Mucosa of descending colon (tissue), 3 donors: ENCODE measurements around the gene SH2D1B. TPM values are rescaled to one million over a fixed set of nuclear protein-coding genes. Genes with fewer than 3 reads are reported as not detected.
A peak's percentile ranks its signal among the peaks of the same experiment; 100 is the strongest.

ENCODE experiments used
- ATAC-seq: fragments of 200-7000 bp; cut with Tn5 transposase; one replicate; pipeline ENCODE4 v1.9.1; 2020; ENCODE audit warnings: mild to moderate bottlenecking, moderate library complexity
- DNase-seq, 3 donors: peaks; one replicate each; pipeline ENCODE4 v3.0.0-alpha.2; 2020
- H3K36me3 ChIP-seq: fragments of 200-600 bp; one replicate; pipeline ENCODE4 v1.8.0; 2021; ENCODE audit warnings: low read depth, mild to moderate bottlenecking
- H3K4me1 ChIP-seq: fragments of 200-600 bp; one replicate; pipeline ENCODE4 v1.8.0; 2021; ENCODE audit warnings: low read depth, mild to moderate bottlenecking
- H3K4me3 ChIP-seq: fragments of 200-600 bp; one replicate; pipeline ENCODE4 v1.8.0; 2021; ENCODE audit warnings: mild to moderate bottlenecking
- H3K9me3 ChIP-seq: fragments of 200-600 bp; one replicate; pipeline ENCODE4 v1.8.0; 2021; ENCODE audit warnings: mild to moderate bottlenecking
- intact Hi-C, 2 donors: fragments of 100-400 bp; cut with DNase I in 1 of 2; cut with micrococcal nuclease in 1 of 2; formaldehyde crosslinking; loops; one replicate each; pipeline versions ENCODE4 v1.11.0 to v1.11.1; 2022; cut with DNase I, micrococcal nuclease
- total RNA-seq, 3 donors: library from RNA; stranded (reverse); fragmentation: NEBNext Ultra II Directional in 2 of 3; extraction: Animal tissue kit (Norgen Biotek cat#: 25700) in 2 of 3; gene quantifications; one replicate each; pipeline versions ENCODE4 v1.2.1 to v1.2.4, GENCODE V29; 2021 to 2023
- TF ChIP-seq, protein P1 (sequence below): fragments of 200-600 bp; IDR thresholded peaks from one replicate; pipeline ENCODE4 v1.8.0; 2022; ENCODE audit warnings: antibody characterized with exemption, mild to moderate bottlenecking
- donor health status: DM: no; HTN: no; CAD: no; lungs with moderate emphysema.
- donor health status: DM: no; HTN: no; CAD: no.
- donor health status: DM: no; HTN: yes; CAD: no.

The SH2D1B gene
- total RNA-seq, 3 donors from 2014 or later, result 0.93 to 1.3 (median 1.0) TPM

- DNase-seq (no peak), ATAC-seq (no peak)
- Histone ChIP-seq H3K4me1 (peaks cover 23% of the 10 kb centered on the region), H3K9me3 (no peaks in the 10 kb centered on the region), H3K4me3 (no peak overlapping the region), H3K36me3 (no peaks in the 10 kb centered on the region)
- TF ChIP-seq, protein P1, sequence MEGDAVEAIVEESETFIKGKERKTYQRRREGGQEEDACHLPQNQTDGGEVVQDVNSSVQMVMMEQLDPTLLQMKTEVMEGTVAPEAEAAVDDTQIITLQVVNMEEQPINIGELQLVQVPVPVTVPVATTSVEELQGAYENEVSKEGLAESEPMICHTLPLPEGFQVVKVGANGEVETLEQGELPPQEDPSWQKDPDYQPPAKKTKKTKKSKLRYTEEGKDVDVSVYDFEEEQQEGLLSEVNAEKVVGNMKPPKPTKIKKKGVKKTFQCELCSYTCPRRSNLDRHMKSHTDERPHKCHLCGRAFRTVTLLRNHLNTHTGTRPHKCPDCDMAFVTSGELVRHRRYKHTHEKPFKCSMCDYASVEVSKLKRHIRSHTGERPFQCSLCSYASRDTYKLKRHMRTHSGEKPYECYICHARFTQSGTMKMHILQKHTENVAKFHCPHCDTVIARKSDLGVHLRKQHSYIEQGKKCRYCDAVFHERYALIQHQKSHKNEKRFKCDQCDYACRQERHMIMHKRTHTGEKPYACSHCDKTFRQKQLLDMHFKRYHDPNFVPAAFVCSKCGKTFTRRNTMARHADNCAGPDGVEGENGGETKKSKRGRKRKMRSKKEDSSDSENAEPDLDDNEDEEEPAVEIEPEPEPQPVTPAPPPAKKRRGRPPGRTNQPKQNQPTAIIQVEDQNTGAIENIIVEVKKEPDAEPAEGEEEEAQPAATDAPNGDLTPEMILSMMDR, result no peak
- intact Hi-C loops, result no loop called here
These were observed 45.3 kb downstream of the SH2D1B start for GRCh38 chr1:162366671-162367070.

DNA sequence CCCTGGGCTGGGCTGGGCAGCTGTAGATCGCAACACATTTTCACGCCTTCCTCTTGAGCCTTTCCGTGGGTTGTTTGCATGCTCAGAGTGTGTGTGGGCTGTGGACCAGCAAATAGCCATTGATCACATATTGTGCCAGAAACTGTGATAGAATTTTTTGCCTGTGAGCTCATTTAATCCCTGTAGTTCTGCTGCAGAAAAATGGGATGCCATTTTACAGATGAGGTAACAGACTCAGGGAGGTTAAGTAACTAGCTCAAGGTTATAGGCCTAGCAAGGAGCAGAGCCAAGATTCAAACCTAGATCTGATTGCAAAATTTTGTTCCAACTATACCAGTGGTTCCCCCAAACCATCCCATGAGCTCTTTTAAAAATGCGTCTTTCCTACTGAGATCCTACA is 45.8 kb downstream of the SH2D1B start:
- no peaks in the 10 kb centered on the region for H3K9me3 ChIP-seq
- DNase-seq (no peak), ATAC-seq (no peak)
- TF ChIP-seq, protein P1, result no peak
- no peaks in the 10 kb centered on the region for H3K36me3 ChIP-seq
- intact Hi-C loops, result no loop called here
- H3K4me1 ChIP-seq, result peaks cover 19% of the 10 kb centered on the region
- no peak overlapping the region for H3K4me3 ChIP-seq

DNA sequence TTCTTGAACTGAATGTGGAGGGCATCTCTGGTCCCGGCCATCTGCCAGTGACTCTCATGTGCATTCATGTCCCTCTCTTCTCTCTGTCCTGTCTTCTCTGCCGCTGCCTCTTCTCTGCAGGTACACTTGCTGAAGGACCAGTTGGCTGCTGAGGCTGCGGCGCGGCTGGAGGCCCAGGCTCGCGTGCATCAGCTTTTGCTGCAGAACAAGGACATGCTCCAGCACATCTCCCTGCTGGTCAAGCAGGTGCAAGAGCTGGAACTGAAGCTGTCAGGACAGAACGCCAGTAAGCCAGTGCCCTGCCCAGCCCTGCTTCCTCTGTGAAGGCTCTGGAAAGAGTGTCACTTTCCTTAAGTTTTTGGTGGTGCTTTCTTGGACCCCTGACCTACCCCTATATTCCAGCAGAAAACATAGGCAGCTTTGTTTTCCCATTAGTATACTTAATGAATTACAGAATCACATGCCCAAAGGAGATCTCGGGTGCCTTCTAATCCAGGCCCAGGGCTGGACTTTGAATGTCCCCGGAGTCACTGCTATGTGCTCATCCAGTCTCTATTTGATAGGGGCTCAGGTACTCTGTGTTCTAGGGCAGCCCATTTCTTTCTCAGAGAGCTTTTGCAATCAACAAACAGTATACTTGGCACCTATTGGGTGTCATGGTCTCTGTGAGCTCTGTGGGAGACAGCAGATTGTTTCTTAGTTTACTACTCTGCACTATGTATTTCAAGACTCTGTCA is 46.5 kb downstream of the SH2D1B start:
- no peak for DNase-seq
- no peak for ATAC-seq
- Histone ChIP-seq H3K9me3 (no peaks in the 10 kb centered on the region), H3K4me3 (no peak overlapping the region), H3K4me1 (peaks cover 12% of the 10 kb centered on the region), H3K36me3 (no peaks in the 10 kb centered on the region)
- TF ChIP-seq, protein P1, result no peak
- intact Hi-C loops, result no loop called here

DNA sequence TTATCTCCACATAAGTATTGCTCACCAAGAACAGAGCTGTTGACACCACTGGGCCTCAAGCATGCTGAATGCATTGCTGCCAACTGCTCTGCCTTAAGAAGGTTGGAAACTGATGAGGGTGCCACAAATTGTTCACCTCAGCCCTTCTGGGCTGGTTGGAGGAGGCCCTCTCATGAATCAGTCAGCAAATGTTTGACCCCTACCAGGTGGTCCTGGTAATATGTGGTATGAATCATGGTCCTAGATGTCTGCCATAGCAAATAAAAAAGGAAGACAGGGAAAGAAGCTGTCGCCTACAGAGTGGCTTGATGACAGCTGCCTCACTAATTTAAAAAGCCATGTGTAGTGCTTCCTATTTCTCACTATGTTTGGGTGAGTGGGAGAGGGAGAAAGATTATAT is 47.4 kb downstream of the SH2D1B start:
- no peak for DNase-seq
- TF ChIP-seq, protein P1, result no peak
- intact Hi-C loops, result no loop called here
- Histone ChIP-seq H3K9me3 (no peaks in the 10 kb centered on the region), H3K4me3 (no peak overlapping the region), H3K36me3 (no peaks in the 10 kb centered on the region), H3K4me1 (peaks cover 13% of the 10 kb centered on the region)
- no peak for ATAC-seq

GRCh38 chr1:162363823-162364222 is 48.1 kb downstream of the SH2D1B start:
- ATAC-seq, result no peak

More at GRCh38 chr1:162363823-162364222, 48.1 kb downstream of the SH2D1B start:
- intact Hi-C loops, result no loop called here
- Histone ChIP-seq H3K4me3 (no peak overlapping the region), H3K4me1 (peaks cover 12% of the 10 kb centered on the region), H3K9me3 (no peaks in the 10 kb centered on the region), H3K36me3 (no peaks in the 10 kb centered on the region)
- TF ChIP-seq, protein P1, result no peak
- DNase-seq, result peak in 1 of 3 donors; percentile 11
